Panc1 (cell line): ENCODE measurements around the gene LRPPRC. TPM values are rescaled to one million over a fixed set of nuclear protein-coding genes. Genes with fewer than 3 reads are reported as not detected.

Experiments used
- ATAC-seq: fragments of 200-7000 bp; cut with Tn5 transposase; 2 replicates; pipeline ENCODE4 v1.9.1; 2020; ENCODE audit warnings: mild to moderate bottlenecking, moderate library complexity
- BruUV-seq: library from RNA; stranded (reverse); fragments of 400-500 nt; replicated peaks from 2 replicates; lab custom pipeline; 2021; lab: Mats Ljungman, UMichigan
- CTCF ChIA-PET: fragments of 300-600 bp; sonication (Branson Sonifier 250); formaldehyde crosslinking; loops from one replicate; lab custom pipeline; 2022; ENCODE audit warnings: antibody characterized with exemption; lab: Charles Lee
- POLR2A ChIA-PET: fragments of 300-600 bp; sonication (Branson Sonifier 250); formaldehyde crosslinking; loops from one replicate; lab custom pipeline; 2022; ENCODE audit warnings: antibody characterized with exemption; lab: Charles Lee
- DNase-seq: peaks from one replicate; pipeline ENCODE4 v3.0.0-alpha.2; 2010; ENCODE audit warnings: low read depth, low spot score
- H3K27ac ChIP-seq: 2 replicates; pipeline ENCODE4 v1.5.1; 2011; ENCODE audit warnings: mild to moderate bottlenecking, low read length, inconsistent platforms
- H3K27me3 ChIP-seq: fragments of 200-500 bp; sonication (Bioruptor generic); 2 replicates; pipeline ENCODE4 v1.6.0; 2014; ENCODE audit warnings: low read length, inconsistent platforms; ENCODE audit not compliant: control insufficient read depth, insufficient read depth
- H3K36me3 ChIP-seq: fragments of 200-500 bp; sonication (Bioruptor generic); 2 replicates; pipeline ENCODE4 v1.5.1; 2014; ENCODE audit warnings: inconsistent platforms, mild to moderate bottlenecking, low read length, moderate library complexity; ENCODE audit not compliant: control insufficient read depth, insufficient read depth
- H3K4me1 ChIP-seq: 2 replicates; pipeline ENCODE4 v1.5.1; 2011; ENCODE audit warnings: inconsistent platforms, mild to moderate bottlenecking, low read length, moderate library complexity; ENCODE audit not compliant: control insufficient read depth, insufficient read depth
- H3K4me3 ChIP-seq, 2 experiments: 2 replicates each; pipeline ENCODE4 v1.5.1; 2011 to 2012; ENCODE audit warnings: low read depth in 2 of 2, low read length in 2 of 2, mild to moderate bottlenecking in 2 of 2, inconsistent platforms in 1 of 2, moderate library complexity in 1 of 2
- H3K9me3 ChIP-seq: fragments of 200-500 bp; sonication (Bioruptor generic); 2 replicates; pipeline ENCODE4 v1.5.1; 2014; ENCODE audit warnings: low read depth, mild to moderate bottlenecking, inconsistent platforms, low read length, moderate library complexity; ENCODE audit not compliant: control insufficient read depth, insufficient read depth
- POLR2AphosphoS5 ChIP-seq: IDR thresholded peaks from 2 replicates; pipeline ENCODE4 v1.6.1; 2012; ENCODE audit warnings: mild to moderate bottlenecking, low read depth, low read length, moderate library complexity
- SIN3A ChIP-seq: IDR thresholded peaks from 2 replicates; pipeline ENCODE4 v1.6.1; 2012; ENCODE audit warnings: low read depth, mild to moderate bottlenecking, low read length, moderate library complexity, borderline replicate concordance; ENCODE audit not compliant: insufficient read depth
- TCF7L2 ChIP-seq: IDR thresholded peaks from 2 replicates; pipeline ENCODE4 v1.6.1; 2011; ENCODE audit warnings: mild to moderate bottlenecking, low read depth, low read length, inconsistent platforms
- in situ Hi-C: cut with HindIII; loops from 2 replicates; pipeline ENCODE4 v1.10.0; 2016; ENCODE audit warnings: low sequenced_read_pairs, low pct_unique_long_range_greater_than_20kb
- intact Hi-C: fragments of 100-400 bp; cut with micrococcal nuclease; formaldehyde crosslinking; loops from one replicate; pipeline ENCODE4 v1.10.0; 2022; ENCODE audit not compliant: unreplicated experiment
- total RNA-seq: library from RNA; stranded (reverse); gene quantifications from one replicate; pipeline ENCODE4 v1.2.1, GENCODE V29; 2021; ENCODE audit not compliant: unreplicated experiment
- TF ChIP-seq, protein P1 (sequence below): fragments of 450-650 bp; IDR thresholded peaks from 2 replicates; pipeline ENCODE4 v1.5.1; 2017; ENCODE audit warnings: mild to moderate bottlenecking
- TF ChIP-seq, protein P2 (sequence below), 2 experiments: IDR thresholded peaks; 2 replicates each; pipeline ENCODE4 v1.6.1; 2011 to 2012; ENCODE audit warnings: low read depth in 2 of 2, control low read depth in 1 of 2, low read length in 1 of 2, mild to moderate bottlenecking in 1 of 2, moderate library complexity in 1 of 2; ENCODE audit not compliant: insufficient read depth in 1 of 2

Gene LRPPRC
- total RNA-seq, 1 experiment from 2014 or later, result 207 TPM

DNA sequence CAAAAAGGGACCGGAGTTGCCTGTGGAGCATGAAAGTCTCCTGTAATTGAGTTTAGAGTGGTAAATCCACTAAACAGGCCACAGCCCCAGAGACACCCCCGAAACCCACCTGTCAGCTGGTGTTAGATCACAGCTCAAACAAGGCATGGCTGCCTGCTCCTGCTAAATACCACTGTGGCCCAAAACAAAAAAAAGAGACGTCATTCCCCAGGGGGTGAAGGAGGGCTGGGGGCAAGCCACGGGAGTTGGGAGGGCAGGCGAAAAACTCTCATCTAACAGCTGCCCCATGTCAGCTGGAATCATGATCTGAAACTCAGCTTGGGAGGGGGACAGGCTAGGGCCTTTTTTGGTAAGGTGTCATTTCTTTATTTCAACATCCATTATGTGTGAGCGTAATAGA lies 42.5 kb upstream of the LRPPRC start:
- ATAC-seq (no peak), DNase-seq (no peak)
- ChIA-PET POLR2A (no interaction called here), CTCF (interaction anchor here (0.6 to 0.7 kb wide), 3 partner anchors 128 to 935 kb away, joined by 3 to 7 read pairs (median 6); no protein-coding TSS in a partner anchor)
- intact Hi-C loops (no loop called here), in situ Hi-C loops (no loop called here)
- no TSS peak for BruUV-seq
- Histone ChIP-seq H3K4me3 (no peak overlapping the region), H3K36me3 (no peaks in the 10 kb centered on the region), H3K27me3 (peaks cover 3% of the 10 kb centered on the region; the same call in 1 of the 2 replicates), H3K27ac (no peak overlapping the region), H3K4me1 (no peaks in the 10 kb centered on the region), H3K9me3 (no peaks in the 10 kb centered on the region)
- TF ChIP-seq, protein P1, sequence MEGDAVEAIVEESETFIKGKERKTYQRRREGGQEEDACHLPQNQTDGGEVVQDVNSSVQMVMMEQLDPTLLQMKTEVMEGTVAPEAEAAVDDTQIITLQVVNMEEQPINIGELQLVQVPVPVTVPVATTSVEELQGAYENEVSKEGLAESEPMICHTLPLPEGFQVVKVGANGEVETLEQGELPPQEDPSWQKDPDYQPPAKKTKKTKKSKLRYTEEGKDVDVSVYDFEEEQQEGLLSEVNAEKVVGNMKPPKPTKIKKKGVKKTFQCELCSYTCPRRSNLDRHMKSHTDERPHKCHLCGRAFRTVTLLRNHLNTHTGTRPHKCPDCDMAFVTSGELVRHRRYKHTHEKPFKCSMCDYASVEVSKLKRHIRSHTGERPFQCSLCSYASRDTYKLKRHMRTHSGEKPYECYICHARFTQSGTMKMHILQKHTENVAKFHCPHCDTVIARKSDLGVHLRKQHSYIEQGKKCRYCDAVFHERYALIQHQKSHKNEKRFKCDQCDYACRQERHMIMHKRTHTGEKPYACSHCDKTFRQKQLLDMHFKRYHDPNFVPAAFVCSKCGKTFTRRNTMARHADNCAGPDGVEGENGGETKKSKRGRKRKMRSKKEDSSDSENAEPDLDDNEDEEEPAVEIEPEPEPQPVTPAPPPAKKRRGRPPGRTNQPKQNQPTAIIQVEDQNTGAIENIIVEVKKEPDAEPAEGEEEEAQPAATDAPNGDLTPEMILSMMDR, result no peak
- no peak for TF ChIP-seq TCF7L2
- no peak for TF ChIP-seq POLR2AphosphoS5
- TF ChIP-seq, protein P2, sequence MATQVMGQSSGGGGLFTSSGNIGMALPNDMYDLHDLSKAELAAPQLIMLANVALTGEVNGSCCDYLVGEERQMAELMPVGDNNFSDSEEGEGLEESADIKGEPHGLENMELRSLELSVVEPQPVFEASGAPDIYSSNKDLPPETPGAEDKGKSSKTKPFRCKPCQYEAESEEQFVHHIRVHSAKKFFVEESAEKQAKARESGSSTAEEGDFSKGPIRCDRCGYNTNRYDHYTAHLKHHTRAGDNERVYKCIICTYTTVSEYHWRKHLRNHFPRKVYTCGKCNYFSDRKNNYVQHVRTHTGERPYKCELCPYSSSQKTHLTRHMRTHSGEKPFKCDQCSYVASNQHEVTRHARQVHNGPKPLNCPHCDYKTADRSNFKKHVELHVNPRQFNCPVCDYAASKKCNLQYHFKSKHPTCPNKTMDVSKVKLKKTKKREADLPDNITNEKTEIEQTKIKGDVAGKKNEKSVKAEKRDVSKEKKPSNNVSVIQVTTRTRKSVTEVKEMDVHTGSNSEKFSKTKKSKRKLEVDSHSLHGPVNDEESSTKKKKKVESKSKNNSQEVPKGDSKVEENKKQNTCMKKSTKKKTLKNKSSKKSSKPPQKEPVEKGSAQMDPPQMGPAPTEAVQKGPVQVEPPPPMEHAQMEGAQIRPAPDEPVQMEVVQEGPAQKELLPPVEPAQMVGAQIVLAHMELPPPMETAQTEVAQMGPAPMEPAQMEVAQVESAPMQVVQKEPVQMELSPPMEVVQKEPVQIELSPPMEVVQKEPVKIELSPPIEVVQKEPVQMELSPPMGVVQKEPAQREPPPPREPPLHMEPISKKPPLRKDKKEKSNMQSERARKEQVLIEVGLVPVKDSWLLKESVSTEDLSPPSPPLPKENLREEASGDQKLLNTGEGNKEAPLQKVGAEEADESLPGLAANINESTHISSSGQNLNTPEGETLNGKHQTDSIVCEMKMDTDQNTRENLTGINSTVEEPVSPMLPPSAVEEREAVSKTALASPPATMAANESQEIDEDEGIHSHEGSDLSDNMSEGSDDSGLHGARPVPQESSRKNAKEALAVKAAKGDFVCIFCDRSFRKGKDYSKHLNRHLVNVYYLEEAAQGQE (IDR thresholded peaks at IDR 0.05; ENCODE audit: insufficient read depth in 1 of 2, low read depth in 2 of 2, low read length in 1 of 2), result no peak
- no peak for TF ChIP-seq SIN3A

DNA sequence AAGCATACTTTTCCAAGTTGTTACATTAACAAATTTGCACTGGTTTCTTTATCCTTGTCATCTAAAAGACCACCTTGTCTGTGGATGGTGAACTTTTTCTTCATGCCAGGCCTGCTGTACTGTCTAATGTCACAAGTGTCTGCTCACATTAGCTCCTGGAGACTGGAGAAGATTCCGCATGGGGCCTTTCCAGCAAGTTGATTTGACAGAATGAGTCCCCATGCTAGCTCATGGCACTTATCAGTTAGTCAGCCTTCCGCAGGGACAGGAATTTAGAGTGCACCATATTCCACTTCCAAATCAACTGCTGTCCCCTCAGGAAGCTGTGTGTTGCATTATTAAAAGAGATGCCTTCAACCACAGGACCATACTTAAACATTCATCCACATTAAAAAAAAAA lies 41.4 kb upstream of the LRPPRC start:
- H3K27me3 ChIP-seq, result peaks cover 3% of the 10 kb centered on the region; the same call in 1 of the 2 replicates
- no peak overlapping the region for H3K27ac ChIP-seq
- no peaks in the 10 kb centered on the region for H3K36me3 ChIP-seq
- ATAC-seq (no peak), DNase-seq (no peak)
- intact Hi-C loops, result no loop called here
- no peaks in the 10 kb centered on the region for H3K9me3 ChIP-seq
- in situ Hi-C loops, result no loop called here
- no peaks in the 10 kb centered on the region for H3K4me1 ChIP-seq
- ChIA-PET CTCF (no interaction called here), POLR2A (no interaction called here)
- H3K4me3 ChIP-seq, result no peak overlapping the region
- BruUV-seq, result no TSS peak
- TF ChIP-seq, protein P2 (IDR thresholded peaks at IDR 0.05; ENCODE audit: insufficient read depth in 1 of 2, low read depth in 2 of 2, low read length in 1 of 2), result no peak
- no peak for TF ChIP-seq TCF7L2
- no peak for TF ChIP-seq POLR2AphosphoS5
- TF ChIP-seq, protein P1, result no peak
- TF ChIP-seq SIN3A, result no peak
